Glomerular endothelial cell (primary cell): ENCODE measurements around the gene PRDM9. TPM values are rescaled to one million over a fixed set of nuclear protein-coding genes. Genes with fewer than 3 reads are reported as not detected.
"Not testable (repeated sequence)": the region's sequence is repeated elsewhere in the genome, so short reads cannot be mapped to it uniquely, and the experiment has no call there.

ENCODE experiments used
- DNase-seq: peaks from one replicate; pipeline ENCODE4 v3.0.0-alpha.2; 2011; ENCODE audit warnings: low read depth, low spot score; ENCODE audit errors: extremely low read depth
- total RNA-seq: library from RNA; depleted of rRNA; stranded (reverse); fragments of >200 nt; gene quantifications from 2 replicates; pipeline ENCODE4 v1.2.3, GENCODE V29; 2015

The PRDM9 gene
- not detected in 2 replicates for total RNA-seq

GRCh38 chr5:23507278-23507685 is at the start of gene PRDM9:
PRDM9 (plus strand) TSS chr5:23507609; CDS start chr5:23509034, 1,425 bp downstream.
- DNase-seq: no peak

- DNase-seq: no peak
These were observed 49.6 kb upstream of the PRDM9 start for GRCh38 chr5:23457780-23458179.

- DNase-seq: no peak
These were observed 48.2 kb upstream of the PRDM9 start for GRCh38 chr5:23459214-23459613.

- no peak for DNase-seq
These were observed 45.8 kb upstream of the PRDM9 start for GRCh38 chr5:23461576-23461975.

- no peak for DNase-seq
These were observed 41.0 kb upstream of the PRDM9 start for GRCh38 chr5:23466401-23466912.

GRCh38 chr5:23468658-23469057 is 38.8 kb upstream of the PRDM9 start:
- DNase-seq: no peak

GRCh38 chr5:23473915-23474314 is 33.5 kb upstream of the PRDM9 start:
- no peak for DNase-seq

- no peak for DNase-seq
These were observed 33.1 kb upstream of the PRDM9 start for GRCh38 chr5:23474315-23474714.

GRCh38 chr5:23476580-23476979 is 30.8 kb upstream of the PRDM9 start:
- no peak for DNase-seq

GRCh38 chr5:23482642-23483041 is 24.8 kb upstream of the PRDM9 start:
- DNase-seq: no peak

- DNase-seq: no peak
These were observed 24.3 kb upstream of the PRDM9 start for GRCh38 chr5:23483090-23483489.

GRCh38 chr5:23484096-23484495 is 23.3 kb upstream of the PRDM9 start:
- no peak for DNase-seq

GRCh38 chr5:23486227-23486626 is 21.2 kb upstream of the PRDM9 start:
- not testable (repeated sequence) for DNase-seq

GRCh38 chr5:23490993-23491392 is 16.4 kb upstream of the PRDM9 start:
- no peak for DNase-seq

- DNase-seq: no peak
These were observed 12.9 kb upstream of the PRDM9 start for GRCh38 chr5:23494558-23494957.

GRCh38 chr5:23496576-23496975 is 10.8 kb upstream of the PRDM9 start:
- no peak for DNase-seq

- no peak for DNase-seq
These were observed 826 bp upstream of the PRDM9 start for GRCh38 chr5:23506329-23507236.

GRCh38 chr5:23510434-23510833 is 3.0 kb downstream of the PRDM9 start:
- DNase-seq: not testable (repeated sequence)

GRCh38 chr5:23522553-23522952 is 15.1 kb downstream of the PRDM9 start:
- no peak for DNase-seq

- no peak for DNase-seq
These were observed 15.6 kb downstream of the PRDM9 start for GRCh38 chr5:23523031-23523430.

- no peak for DNase-seq
These were observed 16.6 kb downstream of the PRDM9 start for GRCh38 chr5:23523998-23524397.

GRCh38 chr5:23525751-23526150 is 18.3 kb downstream of the PRDM9 start:
- DNase-seq: no peak
